Sigmoid colon (tissue), 4 donors: Measurements from ENCODE around the gene MCM9.

Experiments used
- CTCF ChIP-seq, 4 experiments: fragments of 450-650 bp in 3 of 4; fragments of 200-600 bp in 1 of 4; IDR thresholded peaks; one replicate each; pipeline ENCODE4 v1.5.1; 2016 to 2019; ENCODE audit warnings: antibody characterized with exemption in 4 of 4, mild to moderate bottlenecking in 3 of 4, moderate library complexity in 2 of 4
- EP300 ChIP-seq, 4 donors: sonication (generic); formaldehyde crosslinking; IDR thresholded peaks; one replicate each; pipeline ENCODE4 v1.6.1; 2017; ENCODE audit warnings: antibody characterized with exemption in 4 of 4
- POLR2A ChIP-seq, 2 donors: fragments of 450-650 bp; IDR thresholded peaks; one replicate each; pipeline ENCODE4 v1.6.1; 2016; ENCODE audit warnings: antibody characterized with exemption in 2 of 2, mild to moderate bottlenecking in 2 of 2, moderate library complexity in 2 of 2

GRCh38 chr6:118853408-118853807, 81.6 kb downstream of the MCM9 start:
- no peak for TF ChIP-seq CTCF (IDR thresholded peaks at IDR 0.05)
- no peak for TF ChIP-seq POLR2A (IDR thresholded peaks at IDR 0.05)
- no peak for TF ChIP-seq EP300 (IDR thresholded peaks at IDR 0.05)
